ENCODE results near the gene HLA-E.
"Not testable (repeated sequence)": the region's sequence is repeated elsewhere in the genome, so short reads cannot be mapped to it uniquely, and the experiment has no call there.

DNA sequence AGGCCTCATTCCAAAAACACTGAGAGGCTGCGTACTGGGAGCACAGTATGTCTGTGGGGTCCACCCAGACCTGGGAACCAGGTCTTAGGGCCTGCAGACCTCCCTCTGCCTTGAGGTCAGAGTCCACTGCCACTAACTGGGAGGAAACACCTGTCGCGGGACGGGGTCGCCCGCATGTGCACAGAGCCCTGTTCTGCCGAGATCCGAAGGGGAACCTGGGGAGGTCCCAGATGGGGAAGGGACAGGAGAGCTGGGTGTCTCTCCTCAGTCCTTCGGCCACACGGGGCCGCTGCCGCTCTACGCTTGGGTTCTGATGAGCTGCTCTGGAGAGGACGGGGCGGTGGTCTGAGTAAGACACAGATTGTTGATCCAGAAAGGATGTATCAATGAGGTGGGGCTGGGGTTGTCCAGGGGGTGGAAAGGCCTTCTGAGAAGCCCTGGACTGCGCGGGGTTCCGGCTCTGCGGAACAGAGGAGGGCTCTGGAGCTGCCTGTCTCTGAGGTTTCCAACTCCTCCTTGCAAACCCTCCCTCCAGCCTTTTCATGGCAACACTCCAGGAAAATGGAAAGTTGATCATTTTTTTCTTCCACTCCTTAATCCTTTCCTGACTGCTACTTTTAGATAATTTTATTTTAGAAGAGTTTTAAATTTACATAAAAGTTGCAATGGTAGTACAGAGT lies 7.2 kb upstream of the HLA-E start:
- not testable (repeated sequence) for TF ChIP-seq POLR2A (IDR thresholded peaks at IDR 0.05)
- peak; percentile 68 to 85 (median 75) for TF ChIP-seq CTCF (IDR thresholded peaks at IDR 0.05)
